Measurements from ENCODE around the gene POLD2. TPM values are rescaled to one million over a fixed set of nuclear protein-coding genes. Genes with fewer than 3 reads are reported as not detected.

The POLD2 gene
- total RNA-seq, 4 donors from 2014 or later = 12.9 to 73.3 (median 33.7) TPM

GRCh38 chr7:44151956-44152355 lies 28.6 kb upstream of the POLD2 start:
- Histone ChIP-seq H3K9me3 (no peaks in the 10 kb centered on the region), H3K4me3 (no peak overlapping the region), H3K27ac (no peak overlapping the region), H3K4me1 (no peaks in the 10 kb centered on the region), H3K27me3 (no peaks in the 10 kb centered on the region), H3K36me3 (no peaks in the 10 kb centered on the region)
- DNase-seq = peak in 1 of 2 donors; percentile 9
- TF ChIP-seq CTCF (IDR thresholded peaks at IDR 0.05) (no peak), POLR2A (IDR thresholded peaks at IDR 0.05) (no peak)
- intact Hi-C loops (cut with DNase I; ENCODE audit: low total_unique reads) = no loop called here

GRCh38 chr7:44150966-44151941 lies 27.9 kb upstream of the POLD2 start:
- no peaks in the 10 kb centered on the region for H3K36me3 ChIP-seq
- no peaks in the 10 kb centered on the region for H3K27me3 ChIP-seq
- intact Hi-C loops (cut with DNase I; ENCODE audit: low total_unique reads) = no loop called here
- H3K27ac ChIP-seq = no peak overlapping the region
- no peak for TF ChIP-seq POLR2A (IDR thresholded peaks at IDR 0.05)
- DNase-seq = peak in 1 of 2 donors; percentile 6
- no peaks in the 10 kb centered on the region for H3K4me1 ChIP-seq
- no peaks in the 10 kb centered on the region for H3K9me3 ChIP-seq
- no peak overlapping the region for H3K4me3 ChIP-seq

GRCh38 chr7:44150466-44150832 lies 27.1 kb upstream of the POLD2 start:
- DNase-seq = no peak
- H3K9me3 ChIP-seq = no peaks in the 10 kb centered on the region
- peaks cover 0 to 2% of the 10 kb centered on the region in 2 donors for H3K4me1 ChIP-seq
- TF ChIP-seq CTCF (IDR thresholded peaks at IDR 0.05) (no peak), POLR2A (IDR thresholded peaks at IDR 0.05) (no peak)
- no peaks in the 10 kb centered on the region for H3K27me3 ChIP-seq
- no peaks in the 10 kb centered on the region for H3K36me3 ChIP-seq
- no peak overlapping the region for H3K4me3 ChIP-seq
- H3K27ac ChIP-seq = no peak overlapping the region
- intact Hi-C loops (cut with DNase I; ENCODE audit: low total_unique reads) = no loop called here

- intact Hi-C loops (cut with DNase I; ENCODE audit: low total_unique reads) = no loop called here
- peak in 1 of 2 donors; percentile 8 for DNase-seq
These were observed 26.5 kb upstream of the POLD2 start for GRCh38 chr7:44149571-44150465.

More at GRCh38 chr7:44149571-44150465, 26.5 kb upstream of the POLD2 start:
- TF ChIP-seq CTCF (IDR thresholded peaks at IDR 0.05) = no peak
- no peak overlapping the region for H3K27ac ChIP-seq
- no peaks in the 10 kb centered on the region for H3K27me3 ChIP-seq
- no peaks in the 10 kb centered on the region for H3K9me3 ChIP-seq
- no peak overlapping the region for H3K4me3 ChIP-seq
- H3K36me3 ChIP-seq = no peaks in the 10 kb centered on the region
- H3K4me1 ChIP-seq = peaks cover 0 to 5% of the 10 kb centered on the region in 2 donors
